Measurements from ENCODE around the gene AKAP8. TPM values are rescaled to one million over a fixed set of nuclear protein-coding genes. Genes with fewer than 3 reads are reported as not detected.
"Not testable (repeated sequence)": the region's sequence is repeated elsewhere in the genome, so short reads cannot be mapped to it uniquely, and the experiment has no call there.

Gene AKAP8
- total RNA-seq, 4 donors from 2014 or later, result 21.4 to 34.2 (median 28.0) TPM

GRCh38 chr19:15368798-15369593, 10.6 kb downstream of the AKAP8 start:
- Histone ChIP-seq H3K4me1 (peaks cover 0 to 13% (median 3%) of the 10 kb centered on the region in 3 donors), H3K36me3 (peaks cover 4 to 99% of the 10 kb centered on the region in 2 donors), H3K9me3 (no peaks in the 10 kb centered on the region), H3K27me3 (no peaks in the 10 kb centered on the region), H3K27ac (no peak overlapping the region), H3K4me3 (no peak overlapping the region)
- no peak for ATAC-seq
- TF ChIP-seq CTCF (IDR thresholded peaks at IDR 0.05) (no peak), POLR2A (IDR thresholded peaks at IDR 0.05) (no peak), POLR2AphosphoS5 (IDR thresholded peaks at IDR 0.05) (no peak), EP300 (IDR thresholded peaks at IDR 0.05) (no peak)
- WGBS, 2 donors (ENCODE audit: low coverage in 1 of 2), result 80 to 91% methylated on average over 1 to 4 of the region's 35 CpGs

GRCh38 chr19:15368051-15368632, 11.4 kb downstream of the AKAP8 start:
- TF ChIP-seq POLR2A (IDR thresholded peaks at IDR 0.05), result no peak
- no peak for TF ChIP-seq CTCF (IDR thresholded peaks at IDR 0.05)
- TF ChIP-seq POLR2AphosphoS5 (IDR thresholded peaks at IDR 0.05), result no peak
- TF ChIP-seq EP300 (IDR thresholded peaks at IDR 0.05), result no peak
- ATAC-seq, result no peak
- Histone ChIP-seq H3K36me3 (peaks cover 4 to 93% of the 10 kb centered on the region in 2 donors), H3K27me3 (no peaks in the 10 kb centered on the region), H3K9me3 (no peaks in the 10 kb centered on the region), H3K27ac (no peak overlapping the region), H3K4me1 (peaks cover 0 to 5% (median 0%) of the 10 kb centered on the region in 3 donors), H3K4me3 (no peak overlapping the region)
- WGBS, 2 donors (ENCODE audit: low coverage in 1 of 2), result 91% methylated on average over 14 of the region's 24 CpGs; no CpG with 5 or more reads in 1 of the 2 donors

GRCh38 chr19:15367439-15367838, 12.1 kb downstream of the AKAP8 start:
- no peak overlapping the region for H3K4me3 ChIP-seq
- H3K27me3 ChIP-seq, result no peaks in the 10 kb centered on the region
- H3K4me1 ChIP-seq, result no peaks in the 10 kb centered on the region
- H3K27ac ChIP-seq, result no peak overlapping the region
- ATAC-seq, result no peak
- H3K9me3 ChIP-seq, result no peaks in the 10 kb centered on the region
- peaks cover 4 to 90% of the 10 kb centered on the region in 2 donors for H3K36me3 ChIP-seq
- WGBS, 2 donors (ENCODE audit: low coverage in 1 of 2), result 77% methylated on average over 2 of the region's 3 CpGs; no CpG with 5 or more reads in 1 of the 2 donors
- no peak for TF ChIP-seq EP300 (IDR thresholded peaks at IDR 0.05)
- no peak for TF ChIP-seq POLR2A (IDR thresholded peaks at IDR 0.05)
- TF ChIP-seq POLR2AphosphoS5 (IDR thresholded peaks at IDR 0.05), result no peak
- TF ChIP-seq CTCF (IDR thresholded peaks at IDR 0.05), result no peak

GRCh38 chr19:15365264-15365663, 14.3 kb downstream of the AKAP8 start:
- Histone ChIP-seq H3K36me3 (peaks cover 0 to 90% of the 10 kb centered on the region in 2 donors), H3K4me3 (no peak overlapping the region), H3K27me3 (no peaks in the 10 kb centered on the region), H3K4me1 (no peaks in the 10 kb centered on the region), H3K27ac (no peak overlapping the region), H3K9me3 (no peaks in the 10 kb centered on the region)
- 50 to 87% methylated on average over 2 to 4 of the region's 6 CpGs for WGBS, 2 donors (ENCODE audit: low coverage in 1 of 2)
- no peak for TF ChIP-seq POLR2A (IDR thresholded peaks at IDR 0.05)
- TF ChIP-seq CTCF (IDR thresholded peaks at IDR 0.05), result no peak
- no peak for TF ChIP-seq POLR2AphosphoS5 (IDR thresholded peaks at IDR 0.05)
- TF ChIP-seq EP300 (IDR thresholded peaks at IDR 0.05), result no peak
- no peak for ATAC-seq

- H3K9me3 ChIP-seq, H3K27ac ChIP-seq, H3K4me3 ChIP-seq, H3K4me1 ChIP-seq, H3K27me3 ChIP-seq, ATAC-seq: not testable (repeated sequence)
- WGBS, 2 donors (ENCODE audit: low coverage in 1 of 2), result 50% methylated on average over 3 of the region's 3 CpGs; no CpG with 5 or more reads in 1 of the 2 donors
- peaks cover 0 to 90% of the 10 kb centered on the region in 2 donors for H3K36me3 ChIP-seq
Measured at GRCh38 chr19:15363791-15364190, 15.8 kb downstream of the AKAP8 start.

- H3K4me3 ChIP-seq, H3K4me1 ChIP-seq, ATAC-seq, H3K27ac ChIP-seq, H3K9me3 ChIP-seq, H3K27me3 ChIP-seq: not testable (repeated sequence)
- H3K36me3 ChIP-seq, result peaks cover 0 to 90% of the 10 kb centered on the region in 2 donors
- whole genome bisulfite sequencing, 2 donors (ENCODE audit: low coverage in 1 of 2), result no CpG with 5 or more reads among the region's 30 CpGs
Measured at GRCh38 chr19:15363048-15363447, 16.5 kb downstream of the AKAP8 start.

- ATAC-seq, H3K4me3 ChIP-seq, H3K9me3 ChIP-seq, H3K4me1 ChIP-seq, H3K27me3 ChIP-seq, H3K27ac ChIP-seq: not testable (repeated sequence)
- 59 to 67% methylated on average over 3 of the region's 4 CpGs for WGBS, 2 donors (ENCODE audit: low coverage in 1 of 2)
- H3K36me3 ChIP-seq, result peaks cover 0 to 90% of the 10 kb centered on the region in 2 donors
Measured at GRCh38 chr19:15360015-15360414, 19.6 kb downstream of the AKAP8 start.
